IPS-NIHi11 (cell line): ENCODE results near the gene DDX27.
A peak's percentile ranks its signal among the peaks of the same experiment; 100 is the strongest.

Experiments
- DNase-seq: peaks from one replicate; pipeline ENCODE4 v3.0.0; 2012; ENCODE audit warnings: mixed read lengths, low spot score

Gene DDX27

DNA sequence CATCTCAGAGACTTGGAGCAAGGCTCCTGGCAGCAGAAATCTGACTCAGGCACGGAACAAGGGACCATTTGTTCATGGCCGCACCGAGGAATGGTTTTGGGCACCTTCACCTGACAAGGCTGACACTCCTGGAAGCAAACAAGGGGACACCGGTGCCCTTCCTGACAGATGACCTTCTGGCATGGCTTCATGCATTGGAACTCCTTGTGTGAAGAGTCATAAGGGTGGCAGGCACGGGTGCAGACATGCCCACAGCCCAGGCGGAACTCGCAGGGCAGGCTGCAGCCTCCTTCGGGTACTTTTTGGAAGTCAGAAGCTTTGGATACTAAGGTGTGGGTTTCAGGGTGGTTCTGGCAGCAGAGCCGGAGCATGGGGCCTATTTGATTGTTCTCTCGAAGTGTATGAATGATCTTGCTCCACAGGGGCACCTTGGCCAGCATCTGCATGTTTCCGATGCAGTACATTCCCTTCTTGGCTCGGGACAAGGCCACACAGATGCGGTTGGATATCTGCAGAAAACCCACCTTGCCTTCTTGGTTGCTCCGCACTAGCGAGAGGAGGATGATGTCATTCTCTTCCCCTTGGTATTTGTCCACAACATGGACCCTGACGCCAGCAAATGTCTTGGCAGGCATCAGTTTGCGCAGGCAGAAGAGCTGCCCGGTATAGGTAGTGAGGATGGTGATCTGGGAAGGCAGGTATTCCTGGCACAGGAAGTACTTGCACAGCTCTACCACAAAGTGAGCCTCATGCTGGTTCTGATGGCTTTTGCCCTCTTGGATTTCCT is 29.9 kb downstream of the DDX27 start:
- DNase-seq: no peak

GRCh38 chr20:49252556-49253350 is 33.5 kb downstream of the DDX27 start:
- no peak for DNase-seq

DNA sequence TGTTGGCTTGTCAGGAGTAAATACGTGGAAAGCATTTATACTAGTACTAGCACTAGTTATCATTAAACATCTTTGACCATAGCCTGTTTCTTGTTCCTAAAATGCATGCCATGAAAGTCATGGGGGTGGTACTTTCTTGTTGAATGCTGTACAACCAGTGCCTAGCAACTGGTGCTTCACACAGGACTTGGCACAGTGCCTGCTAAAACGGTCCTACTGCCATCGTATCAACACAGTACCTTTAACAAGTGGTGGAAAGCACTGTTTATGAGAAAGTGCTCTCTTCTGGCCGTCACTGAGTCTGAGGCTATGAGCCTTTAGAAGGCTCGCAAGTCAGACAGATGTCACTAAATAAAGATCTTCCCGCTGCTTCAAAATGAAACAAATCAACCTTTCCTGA is 37.0 kb downstream of the DDX27 start:
- no peak for DNase-seq

DNA sequence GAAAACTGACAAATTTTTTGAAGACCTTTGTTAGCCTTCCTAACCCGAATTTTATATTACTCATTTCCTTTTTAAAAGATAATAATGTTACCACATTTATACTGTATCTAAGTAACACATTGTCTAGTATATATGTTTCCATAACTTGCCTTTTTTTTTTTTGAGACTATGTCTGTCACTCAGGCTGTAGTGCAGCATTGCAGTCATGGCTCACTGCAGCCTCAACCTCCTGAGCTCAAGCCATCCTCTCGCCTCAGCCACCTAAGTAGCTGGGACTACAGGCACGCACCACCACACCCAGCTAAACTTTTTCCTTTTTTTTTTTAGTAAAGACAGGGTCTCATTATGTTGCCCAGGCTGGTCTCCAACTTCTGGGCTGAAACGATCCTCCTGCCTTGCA is 40.1 kb downstream of the DDX27 start:
- no peak for DNase-seq

GRCh38 chr20:49259799-49260198 is 40.6 kb downstream of the DDX27 start:
- DNase-seq: no peak

DNA sequence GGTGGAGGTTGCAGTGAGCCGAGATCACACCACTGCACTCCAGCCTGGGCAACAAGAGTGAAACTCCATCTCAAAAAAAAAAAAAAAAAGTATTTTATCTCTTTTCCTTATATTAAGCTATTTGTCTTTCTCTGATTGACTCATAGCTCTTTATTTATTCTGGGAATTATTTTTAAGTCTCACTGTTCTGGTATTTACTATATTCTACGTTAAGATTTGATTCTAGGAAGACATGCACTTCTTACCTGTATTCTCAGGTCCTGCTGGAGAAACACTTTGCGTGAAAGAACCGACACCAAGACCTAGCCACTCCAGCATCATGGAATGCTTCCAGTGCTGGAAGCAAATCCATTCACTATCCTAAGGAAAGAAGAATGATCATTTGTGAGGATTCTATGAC is 41.0 kb downstream of the DDX27 start:
- no peak for DNase-seq

GRCh38 chr20:49261173-49261572 is 42.0 kb downstream of the DDX27 start:
- no peak for DNase-seq

DNA sequence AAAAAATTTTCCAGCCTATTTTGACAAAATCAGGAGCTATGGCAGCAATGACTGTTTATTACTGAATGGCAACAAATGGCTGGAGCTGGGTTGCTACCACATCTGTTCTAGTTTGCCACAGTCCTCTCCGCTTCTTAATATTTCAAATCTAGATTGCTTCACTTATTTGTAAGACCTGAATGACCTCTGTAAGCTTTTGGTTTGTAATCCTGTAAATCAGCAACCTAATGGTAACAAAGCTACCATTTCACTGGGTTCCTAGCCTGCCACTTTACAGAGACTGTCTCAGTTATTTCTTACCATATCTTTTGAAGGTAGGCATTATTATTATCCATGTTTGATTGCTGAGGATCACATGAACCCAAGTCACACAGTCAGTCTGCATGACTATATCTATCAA is 43.2 kb downstream of the DDX27 start:
- no peak for DNase-seq

GRCh38 chr20:49267327-49267726 is 48.1 kb downstream of the DDX27 start:
- no peak for DNase-seq

- DNase-seq: no peak
Measured at GRCh38 chr20:49268600-49269365, 49.6 kb downstream of the DDX27 start.

GRCh38 chr20:49270177-49270576 is 51.0 kb downstream of the DDX27 start:
- DNase-seq: no peak

GRCh38 chr20:49270736-49271135 is 51.5 kb downstream of the DDX27 start:
- no peak for DNase-seq

DNA sequence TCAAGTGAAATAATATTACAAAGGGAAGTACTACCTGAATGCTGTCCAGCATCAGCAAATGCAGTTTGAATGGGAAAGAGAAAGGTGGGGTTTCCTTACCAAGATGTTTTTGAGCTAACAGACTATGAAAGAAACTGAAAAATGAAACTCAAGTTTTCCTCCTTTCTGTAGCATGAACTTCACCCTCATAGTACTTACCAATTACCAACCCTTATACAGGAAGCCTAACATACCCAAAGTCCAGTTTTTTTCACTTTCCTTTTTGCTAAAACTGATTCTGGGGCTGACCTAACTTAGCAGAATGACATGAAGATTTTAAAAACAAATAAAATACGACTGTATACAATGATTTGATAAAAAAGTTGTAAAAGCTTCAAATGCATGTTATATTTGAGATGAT is 53.4 kb downstream of the DDX27 start:
- no peak for DNase-seq

GRCh38 chr20:49273696-49274277 is 54.6 kb downstream of the DDX27 start:
- DNase-seq: no peak

DNA sequence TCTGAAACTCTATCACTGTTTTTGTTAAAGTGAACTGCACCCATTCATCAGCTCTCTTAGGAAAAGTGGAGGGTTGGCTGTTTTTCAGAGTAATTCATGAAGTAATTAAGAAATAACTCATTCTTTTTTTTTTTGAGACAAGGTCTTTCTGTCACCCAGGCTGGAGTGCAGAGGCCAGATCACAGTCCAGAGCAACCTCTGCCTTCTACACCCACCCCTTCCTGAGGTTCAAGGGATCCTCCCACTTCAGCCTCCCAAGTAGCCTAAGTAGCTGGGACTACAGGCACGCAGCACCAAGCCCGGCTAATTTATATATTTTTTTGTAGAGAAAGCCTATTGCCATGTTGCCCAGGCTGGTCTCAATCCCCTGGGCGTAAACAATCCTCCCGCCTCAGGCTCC is 56.0 kb downstream of the DDX27 start:
- DNase-seq: no peak

- DNase-seq: no peak
Measured at GRCh38 chr20:49275636-49276035, 56.4 kb downstream of the DDX27 start.

GRCh38 chr20:49276161-49276960 is 57.1 kb downstream of the DDX27 start:
- no peak for DNase-seq

DNA sequence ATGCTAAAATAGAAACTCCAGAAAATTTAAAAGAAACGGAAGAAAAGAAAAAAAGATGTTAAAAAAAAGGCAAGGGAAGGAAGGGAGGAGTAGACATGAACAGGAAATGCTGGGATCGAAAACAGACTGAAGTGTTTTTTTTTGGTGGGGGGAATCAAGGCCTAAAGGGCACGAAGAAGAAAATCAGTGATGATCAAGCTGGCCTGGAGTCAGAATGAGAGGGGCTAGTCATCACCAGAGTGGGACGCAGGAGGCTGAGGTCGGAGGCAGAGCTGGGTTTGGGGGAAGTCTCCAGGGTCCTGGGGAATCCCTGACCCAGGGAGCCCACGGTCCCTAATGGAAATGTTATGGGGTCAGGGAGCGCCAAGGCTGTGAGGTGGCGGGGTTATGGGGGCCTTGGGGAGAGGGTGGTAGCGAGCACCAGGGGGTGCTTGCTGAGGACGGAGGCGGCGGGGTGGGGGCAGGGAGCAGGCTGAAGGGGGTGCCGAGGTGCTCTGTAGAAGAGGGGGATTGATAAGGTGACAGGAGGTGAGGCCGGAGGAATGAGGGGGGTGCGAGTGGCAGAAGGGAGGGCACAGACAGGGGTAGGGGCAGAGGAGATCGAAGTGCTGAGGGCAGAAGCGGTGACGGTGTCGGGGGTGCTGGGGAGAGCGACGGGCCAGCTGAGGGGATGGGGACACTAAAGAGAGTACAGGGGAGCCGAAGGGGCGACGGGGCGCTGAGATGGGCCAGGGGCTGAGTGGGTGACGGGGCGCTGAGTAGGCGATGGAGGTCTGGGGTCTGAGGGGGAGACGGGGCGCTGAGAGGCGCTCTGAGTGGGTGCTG is 58.0 kb downstream of the DDX27 start:
- peak; percentile 28 for DNase-seq

DNA sequence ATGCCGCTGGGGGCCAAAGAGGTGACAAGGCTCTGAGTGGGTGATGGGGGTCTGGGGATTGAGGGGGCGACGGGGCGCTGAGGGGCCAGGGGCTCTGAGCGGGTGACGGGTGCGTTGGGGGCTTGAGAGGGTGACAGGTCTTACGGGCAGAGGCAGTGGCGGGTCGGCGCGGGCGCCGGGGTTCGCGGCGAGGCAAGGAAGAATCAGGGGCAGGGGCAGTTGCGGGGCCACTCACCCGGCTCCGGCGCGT is 58.5 kb downstream of the DDX27 start:
- no peak for DNase-seq

- peak; percentile 97 for DNase-seq
Measured at GRCh38 chr20:49278036-49278817, 59.0 kb downstream of the DDX27 start, which contains the start of gene ZNFX1. Gene ZNFX1 (minus strand): TSS chr20:49278057. CDS start chr20:49275839, 2,218 bp downstream.
